ENCODE data around the gene AIP. TPM values are rescaled to one million over a fixed set of nuclear protein-coding genes. Genes with fewer than 3 reads are reported as not detected.
"Not testable (repeated sequence)": the region's sequence is repeated elsewhere in the genome, so short reads cannot be mapped to it uniquely, and the experiment has no call there.

Gene AIP
- polyA plus RNA-seq, 1 donor, result 48.1 TPM

DNA sequence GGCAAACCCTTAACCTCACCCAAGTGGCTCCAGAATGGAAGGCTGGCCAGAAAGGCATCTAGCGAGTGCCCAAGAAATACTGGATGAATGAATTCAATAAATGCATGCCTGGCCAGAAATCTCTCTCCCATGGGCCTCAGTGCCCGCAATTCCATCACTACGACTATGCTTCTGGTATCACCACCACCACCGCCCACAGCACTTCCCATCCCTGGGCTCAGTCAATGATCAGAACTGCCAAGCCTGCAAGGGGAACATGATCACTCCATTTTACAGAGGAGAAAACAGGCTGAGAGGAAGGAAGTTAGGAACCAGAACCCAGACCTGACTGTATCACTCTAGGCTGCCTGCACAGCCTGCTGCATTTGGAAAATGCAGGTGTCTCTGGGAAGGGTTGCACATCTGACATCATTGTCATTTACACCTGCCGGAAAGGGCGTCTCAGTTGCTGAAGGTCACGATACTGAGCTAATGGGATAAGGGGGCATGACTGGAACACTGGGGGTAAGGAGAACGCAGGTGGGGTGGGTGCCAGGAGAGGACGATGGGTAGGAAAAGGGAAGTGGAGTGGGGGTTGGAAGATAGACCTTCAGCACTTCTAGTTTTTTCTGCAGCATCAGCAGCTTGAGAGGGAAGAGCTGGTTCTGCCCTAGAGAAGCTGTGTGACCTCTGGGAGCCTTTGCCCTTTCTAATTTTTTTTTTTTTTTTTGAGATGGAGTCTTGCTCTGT, 33.5 kb upstream of the AIP start:
- no peak for DNase-seq

DNA sequence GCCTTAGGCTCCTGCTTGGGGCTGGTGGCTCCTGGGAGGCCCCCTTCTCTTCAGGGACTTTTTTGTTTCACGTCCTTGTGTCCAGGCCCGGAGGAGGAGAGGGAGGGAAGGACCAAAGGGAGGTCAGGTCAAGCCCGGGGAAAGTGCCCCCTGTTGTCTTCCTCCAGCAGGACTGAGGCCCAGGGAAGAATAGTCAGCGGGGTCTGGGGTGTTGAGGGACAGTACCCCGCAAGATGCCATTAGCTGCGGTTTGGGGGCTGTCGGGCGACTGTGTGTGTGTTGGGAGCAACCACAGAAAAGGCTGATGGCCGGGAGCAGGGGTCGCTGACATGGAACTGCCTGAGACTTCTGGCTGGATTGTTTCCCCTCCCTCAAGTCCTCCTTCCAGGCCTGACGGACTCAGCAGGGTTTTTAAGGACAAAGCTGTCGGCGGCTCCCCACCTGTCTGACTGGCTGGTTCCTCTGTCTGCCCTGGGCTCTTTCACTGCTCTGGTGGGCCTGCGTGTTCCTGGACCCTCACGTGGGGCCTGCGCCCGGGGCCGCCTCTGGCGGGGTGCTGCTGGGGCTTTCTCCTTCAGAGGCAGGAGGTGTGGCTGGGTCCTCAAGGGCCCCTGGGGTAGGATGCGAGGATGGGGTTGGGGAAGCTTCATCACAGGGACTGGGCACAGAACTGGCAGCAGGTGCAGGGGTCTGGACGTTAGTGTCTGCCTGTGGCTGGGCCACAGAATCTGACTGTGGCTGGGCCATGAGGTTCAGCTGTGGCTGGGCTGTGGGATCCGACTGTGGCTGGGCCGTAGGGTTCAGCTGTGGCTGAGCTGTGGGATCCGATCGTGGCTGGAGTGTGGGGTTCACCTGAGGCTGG, 31.8 kb upstream of the AIP start:
- DNase-seq, result no peak

DNA sequence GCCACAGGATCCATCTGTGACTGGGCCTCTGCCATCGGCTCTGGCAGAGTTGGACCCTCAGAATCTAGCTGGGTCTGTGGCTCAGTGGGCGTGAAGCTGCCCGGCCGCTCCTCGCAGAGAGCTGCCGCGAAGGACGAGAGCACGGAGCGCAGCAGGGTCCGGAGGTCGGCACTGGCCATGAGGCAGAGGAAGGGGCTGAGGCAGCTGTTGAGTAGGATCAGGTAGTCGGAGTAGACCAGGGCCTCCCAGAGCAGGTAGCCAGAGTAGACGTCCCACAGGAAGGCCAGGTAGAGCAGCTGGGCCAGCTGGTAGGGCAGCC, 31.2 kb upstream of the AIP start:
- no peak for DNase-seq

DNA sequence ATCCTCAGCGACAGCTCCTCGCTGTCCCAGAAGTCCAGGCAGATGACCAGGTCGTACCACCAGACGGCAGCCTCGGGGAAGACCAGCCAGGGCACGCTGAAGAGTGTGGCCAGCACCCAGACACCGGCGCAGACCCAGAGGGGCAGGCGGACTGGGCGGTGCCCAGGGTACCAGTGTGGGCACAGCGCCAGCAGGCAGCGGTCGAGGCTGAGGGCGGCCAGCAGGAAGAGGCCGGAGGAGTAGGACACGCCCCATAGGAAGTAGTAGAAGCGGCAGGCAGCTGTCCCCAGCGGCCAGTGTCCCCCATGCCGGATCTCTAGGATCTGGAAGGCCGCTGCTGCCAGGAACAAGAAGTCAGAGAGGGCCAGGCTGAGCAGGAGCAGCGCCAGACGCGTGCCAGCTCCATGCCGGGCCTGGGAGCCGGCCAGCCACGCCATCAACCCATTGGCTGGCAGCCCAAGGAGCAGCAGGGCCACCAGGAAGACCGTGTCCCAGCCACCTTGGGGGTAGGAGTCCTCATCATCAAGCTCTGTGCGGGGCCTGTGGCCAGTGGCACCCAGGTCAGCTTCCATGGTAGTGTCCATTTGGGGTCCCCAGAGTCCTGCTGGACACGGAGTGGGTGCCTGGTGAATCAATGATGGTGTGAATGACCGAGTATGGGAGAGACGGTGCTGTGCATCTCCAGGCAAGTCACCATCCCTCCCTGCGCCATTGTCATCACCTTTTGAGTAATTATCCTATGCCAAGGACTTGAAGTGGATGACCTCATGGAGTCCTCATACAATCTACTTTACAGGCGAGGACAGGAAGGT, 30.5 kb upstream of the AIP start, which contains the start of gene GPR152:
Gene GPR152, minus strand, starts transcription at position 589 of the 812 bp plus-strand sequence. Its CDS starts 5 bp downstream, at position 584.
- no peak for DNase-seq

DNA sequence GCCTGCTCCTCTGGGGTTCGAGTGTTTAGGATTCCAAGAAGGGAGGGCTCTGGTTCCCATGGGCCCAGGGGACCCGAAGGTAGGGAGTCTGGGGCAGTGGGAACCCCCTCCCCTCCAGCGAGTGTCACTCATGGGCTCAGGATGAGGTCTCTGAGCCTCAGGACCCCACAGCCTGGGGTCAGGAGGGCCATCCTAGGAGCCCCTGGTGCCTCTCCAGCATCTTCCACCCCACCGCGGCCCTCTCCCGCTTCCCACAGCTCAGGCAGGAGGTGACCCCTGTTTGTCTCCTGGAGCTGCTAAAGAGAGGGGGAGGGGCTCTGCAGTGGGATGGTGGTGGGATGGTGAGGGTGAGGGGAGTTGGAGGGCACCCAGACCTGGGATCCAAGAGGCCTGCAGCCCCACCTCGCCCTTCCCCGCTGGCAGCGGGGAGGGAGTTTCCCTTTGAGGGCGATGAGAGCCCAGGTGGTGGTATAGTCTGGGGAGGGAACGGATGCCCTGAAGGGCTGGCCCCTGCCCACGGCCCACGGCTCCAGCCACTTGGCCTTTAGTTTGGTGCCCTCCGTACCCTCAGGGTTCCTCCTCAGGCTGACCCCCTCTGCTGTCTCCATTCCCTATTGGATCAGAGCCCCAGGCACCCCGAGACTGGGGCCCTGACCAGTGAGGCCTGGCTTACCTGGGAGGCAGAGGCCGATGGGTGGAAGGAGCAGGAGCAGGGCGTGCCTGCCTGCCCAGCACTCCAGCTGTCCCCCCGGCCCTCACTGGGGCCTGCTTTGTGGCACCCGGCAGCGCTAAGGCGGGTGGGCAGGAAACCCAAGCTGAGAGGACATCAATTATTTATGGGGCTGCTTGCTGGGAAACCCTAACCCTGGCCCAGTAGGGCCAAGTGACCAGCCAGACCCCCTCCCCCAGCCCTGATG, 28.8 kb upstream of the AIP start:
- DNase-seq, result no peak

DNA sequence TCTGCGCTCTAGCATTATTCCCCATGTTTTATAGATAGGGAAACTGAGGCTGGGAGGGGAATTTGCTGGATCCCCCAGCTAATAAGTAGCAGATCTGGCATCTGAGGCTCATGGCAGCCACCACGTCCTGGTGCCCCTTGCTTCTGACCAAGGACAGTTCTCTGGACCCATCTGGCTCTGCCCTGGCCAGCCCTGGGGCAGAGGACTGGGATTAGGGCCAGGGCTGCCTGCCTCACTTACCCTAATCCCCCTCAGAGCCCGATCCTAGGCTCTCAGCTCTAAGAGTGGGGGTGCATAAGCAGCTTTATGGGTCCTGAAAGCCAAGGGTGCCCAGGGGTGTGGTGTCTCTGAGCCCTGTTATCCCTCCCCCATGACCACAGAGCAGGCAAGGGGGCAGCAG, 27.8 kb upstream of the AIP start, which contains the start of gene CABP4:
Gene CABP4, plus strand, starts transcription at position 301 of the 400 bp plus-strand sequence. Its CDS starts 70 bp downstream, at position 371.
- no peak for DNase-seq

DNA sequence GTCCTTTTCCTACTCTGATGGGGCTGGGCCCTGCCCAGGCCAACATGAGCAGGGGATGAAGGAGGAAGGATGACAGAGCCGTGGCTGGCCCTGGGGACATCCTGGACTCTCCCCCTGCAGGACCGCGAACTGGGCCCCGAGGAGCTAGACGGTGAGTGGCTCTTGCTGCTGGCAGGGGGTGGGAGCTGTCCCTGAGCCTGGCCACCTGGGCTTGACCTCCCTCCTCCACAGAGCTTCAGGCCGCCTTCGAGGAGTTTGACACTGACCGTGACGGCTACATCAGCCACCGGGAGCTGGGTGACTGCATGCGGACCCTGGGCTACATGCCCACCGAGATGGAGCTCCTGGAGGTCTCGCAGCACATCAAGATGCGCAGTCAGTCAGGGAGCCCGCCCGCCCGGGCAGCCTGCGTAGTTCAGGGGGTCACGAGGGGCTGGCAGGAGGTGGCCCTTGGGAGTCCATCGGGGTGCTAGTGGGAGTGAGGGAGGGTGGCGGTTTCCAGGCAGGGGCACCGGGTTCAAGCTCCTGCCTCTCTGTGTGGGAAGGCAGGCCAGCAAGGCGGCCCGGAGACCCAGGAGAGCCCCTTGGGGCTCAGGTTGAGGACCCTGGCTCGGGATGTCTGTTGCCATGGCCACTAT, 26.6 kb upstream of the AIP start:
- no peak for DNase-seq

DNA sequence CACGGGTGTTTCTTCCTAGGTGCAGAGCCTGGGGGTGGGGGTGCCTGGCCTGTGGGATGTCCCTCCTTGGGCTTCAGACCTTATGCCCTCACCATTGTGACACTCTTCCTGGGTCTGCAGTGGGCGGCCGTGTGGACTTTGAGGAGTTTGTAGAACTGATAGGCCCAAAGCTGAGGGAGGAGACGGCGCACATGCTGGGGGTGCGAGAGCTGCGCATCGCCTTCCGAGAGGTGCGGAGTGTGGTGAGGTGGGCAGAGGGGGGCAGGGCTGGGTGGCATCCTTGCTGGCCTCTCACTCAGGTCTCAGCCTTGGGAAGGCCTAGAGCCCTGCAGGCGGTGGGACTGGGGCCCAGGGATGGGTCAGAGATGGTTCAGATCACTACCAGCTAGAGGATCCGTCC, 25.4 kb upstream of the AIP start:
- DNase-seq, result no peak

DNA sequence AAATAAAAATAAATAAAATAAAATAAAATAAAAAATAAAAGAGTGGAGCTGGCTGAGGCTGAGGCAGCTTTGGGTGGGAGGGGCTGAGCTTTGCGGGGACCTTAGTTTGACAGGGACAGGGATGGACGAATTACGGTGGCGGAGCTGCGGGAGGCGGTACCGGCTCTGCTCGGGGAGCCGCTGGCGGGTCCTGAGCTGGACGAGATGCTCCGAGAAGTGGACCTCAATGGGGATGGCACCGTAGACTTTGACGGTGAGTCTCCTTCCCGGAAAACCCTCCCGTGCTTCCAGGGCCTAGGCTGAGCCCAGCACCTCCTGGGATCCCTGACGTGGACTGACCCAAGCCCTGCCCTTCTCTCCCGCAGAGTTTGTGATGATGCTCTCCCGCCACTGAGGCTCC, 24.6 kb upstream of the AIP start:
- DNase-seq, result no peak

DNA sequence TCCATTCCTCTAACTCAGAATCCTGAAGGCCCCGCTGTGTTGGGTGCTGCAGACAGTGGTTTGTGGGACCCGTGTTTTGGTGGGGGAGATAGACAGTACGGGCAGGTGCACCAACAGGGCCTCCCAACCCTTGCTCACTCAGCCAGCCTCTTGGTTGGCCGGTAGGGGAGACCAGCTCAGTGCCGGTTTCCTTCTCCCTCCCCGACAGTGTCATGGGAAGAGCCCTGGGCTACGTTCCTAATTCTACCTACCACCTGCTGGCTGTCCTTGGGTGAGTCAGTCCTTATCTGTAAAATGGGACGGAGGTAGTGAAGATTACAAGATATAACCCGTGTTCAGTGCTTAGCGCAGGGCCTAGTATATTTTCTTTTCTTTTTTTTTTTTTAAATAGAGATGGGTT, 19.6 kb upstream of the AIP start:
- DNase-seq, result no peak

DNA sequence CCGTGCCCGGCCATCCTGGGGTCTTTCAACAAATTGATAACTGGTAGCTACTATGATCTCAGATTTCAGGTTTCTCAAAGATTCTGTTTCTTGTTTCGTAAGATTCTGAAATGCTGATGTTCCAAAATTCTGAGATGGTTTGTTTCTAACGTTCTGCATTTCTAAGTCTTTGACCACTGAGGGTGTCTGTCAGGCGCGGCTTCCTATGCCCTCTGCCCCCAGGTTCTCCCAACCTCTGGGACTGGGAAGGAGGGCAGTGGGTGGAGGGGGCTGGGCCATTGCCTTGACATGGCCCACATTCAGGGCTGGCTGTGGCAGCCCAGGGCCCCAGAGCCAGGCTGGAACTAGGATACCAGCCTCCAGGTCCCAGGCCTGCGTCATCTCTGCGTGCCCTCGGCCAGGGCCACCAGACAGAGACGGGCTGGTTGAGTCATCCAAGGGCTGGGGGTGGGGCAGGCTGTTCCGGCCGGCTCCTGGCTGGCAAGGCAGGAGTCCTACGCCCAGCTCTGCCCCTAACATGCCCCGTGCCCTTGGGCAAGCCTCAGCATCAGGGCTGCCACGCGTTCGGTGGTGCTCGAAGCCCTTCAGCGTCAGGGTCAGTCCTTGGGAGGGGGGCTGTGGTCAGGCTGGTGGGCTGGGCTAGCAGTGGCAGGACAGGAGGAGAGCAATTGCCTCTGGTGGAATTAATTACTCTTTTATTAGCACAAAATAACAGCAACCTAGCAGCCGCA, 19.0 kb upstream of the AIP start:
- no peak for DNase-seq

DNA sequence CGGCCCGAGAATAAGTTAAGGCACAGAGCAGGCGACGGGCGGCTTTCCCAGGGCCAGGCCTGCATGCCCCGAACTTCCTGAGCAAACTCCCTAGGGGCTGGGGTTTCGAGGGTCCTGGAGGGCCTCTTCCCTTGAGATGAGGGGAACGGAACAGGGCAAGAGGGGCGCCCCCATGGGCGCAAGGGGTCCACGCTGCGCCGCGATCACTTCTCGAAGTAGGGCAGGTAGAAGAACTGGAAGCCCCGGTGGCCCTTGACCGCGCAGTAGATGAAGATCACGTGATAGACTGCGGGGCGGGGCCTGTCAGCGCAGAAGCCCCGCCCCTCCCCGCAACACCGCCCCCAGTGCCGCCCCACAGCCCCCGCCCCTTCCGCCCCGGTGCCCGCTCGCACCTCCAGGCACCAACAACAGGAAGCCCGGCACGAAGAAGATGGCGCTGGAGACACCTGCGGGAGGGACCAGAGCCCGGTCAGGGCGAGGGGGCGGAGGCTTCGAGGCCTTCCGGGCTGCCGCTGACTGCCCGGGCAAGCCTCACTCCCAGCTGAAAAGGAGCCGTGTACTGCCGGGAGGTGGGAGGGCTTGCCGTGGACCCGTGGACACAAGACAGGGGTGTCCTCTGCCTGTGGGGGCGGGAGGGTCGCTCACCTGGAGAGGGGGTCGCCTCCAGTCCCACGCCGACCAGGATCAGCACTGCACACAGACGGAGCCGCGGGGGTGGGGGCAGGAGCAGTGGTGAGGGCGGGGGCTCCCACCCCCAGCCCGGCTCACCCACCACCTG, 18.2 kb upstream of the AIP start:
- DNase-seq, result peak; percentile 61

DNA sequence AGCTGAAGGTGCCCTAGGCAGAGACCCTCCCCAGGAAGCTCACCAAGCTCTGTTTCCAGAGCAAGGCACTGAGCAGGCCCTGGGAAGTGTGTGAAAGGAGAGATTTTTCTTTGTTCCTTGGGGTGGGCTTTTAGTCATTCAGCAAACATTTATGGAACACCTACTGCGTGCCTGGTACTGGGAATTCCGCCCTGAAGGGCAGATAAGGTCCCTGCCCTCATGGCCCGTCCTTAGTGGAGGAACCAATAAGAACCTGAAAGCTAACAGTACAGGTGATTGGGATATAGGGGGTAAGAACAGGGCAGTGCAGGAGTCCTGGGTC, 17.7 kb upstream of the AIP start:
- DNase-seq, result no peak

DNA sequence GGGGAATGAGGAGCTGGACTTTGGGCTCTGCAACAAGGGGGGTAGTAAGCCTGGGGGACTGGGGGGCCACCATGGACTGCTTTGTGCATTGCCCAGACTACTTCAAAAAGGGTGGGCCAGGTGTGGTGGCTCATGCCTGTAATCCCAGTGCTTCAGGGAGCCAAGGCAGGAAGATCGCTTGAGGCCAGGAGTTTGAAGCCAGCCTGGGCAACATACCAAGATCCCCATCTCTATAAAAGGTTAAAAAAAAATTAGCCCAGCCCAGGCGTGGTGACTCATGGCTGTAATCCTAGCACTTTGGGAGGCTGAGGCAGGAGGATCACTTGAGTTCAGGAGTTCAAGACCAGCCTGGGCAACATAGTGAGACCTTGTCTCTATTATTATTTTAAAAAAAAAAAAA, 17.3 kb upstream of the AIP start:
- not testable (repeated sequence) for DNase-seq

DNA sequence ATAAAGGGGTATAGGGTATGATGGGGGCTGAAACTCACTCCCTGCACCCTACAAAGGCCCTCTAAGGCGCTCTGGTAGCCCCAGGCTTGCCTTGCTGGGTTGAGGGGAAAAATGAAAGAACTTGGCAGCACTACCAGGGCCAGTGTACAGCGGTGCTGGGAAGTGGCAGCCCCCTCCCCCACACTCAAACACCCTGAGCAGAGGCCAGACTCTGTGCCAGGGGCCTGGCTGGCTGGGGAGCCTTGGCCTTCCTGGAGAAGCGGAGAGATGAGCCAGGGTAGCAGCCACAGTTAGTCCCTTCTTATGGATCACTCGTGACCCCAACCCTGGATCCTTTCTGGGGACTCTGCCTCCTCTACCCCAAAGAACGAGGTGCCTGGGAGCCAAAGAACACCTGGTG, 16.5 kb upstream of the AIP start:
- no peak for DNase-seq

DNA sequence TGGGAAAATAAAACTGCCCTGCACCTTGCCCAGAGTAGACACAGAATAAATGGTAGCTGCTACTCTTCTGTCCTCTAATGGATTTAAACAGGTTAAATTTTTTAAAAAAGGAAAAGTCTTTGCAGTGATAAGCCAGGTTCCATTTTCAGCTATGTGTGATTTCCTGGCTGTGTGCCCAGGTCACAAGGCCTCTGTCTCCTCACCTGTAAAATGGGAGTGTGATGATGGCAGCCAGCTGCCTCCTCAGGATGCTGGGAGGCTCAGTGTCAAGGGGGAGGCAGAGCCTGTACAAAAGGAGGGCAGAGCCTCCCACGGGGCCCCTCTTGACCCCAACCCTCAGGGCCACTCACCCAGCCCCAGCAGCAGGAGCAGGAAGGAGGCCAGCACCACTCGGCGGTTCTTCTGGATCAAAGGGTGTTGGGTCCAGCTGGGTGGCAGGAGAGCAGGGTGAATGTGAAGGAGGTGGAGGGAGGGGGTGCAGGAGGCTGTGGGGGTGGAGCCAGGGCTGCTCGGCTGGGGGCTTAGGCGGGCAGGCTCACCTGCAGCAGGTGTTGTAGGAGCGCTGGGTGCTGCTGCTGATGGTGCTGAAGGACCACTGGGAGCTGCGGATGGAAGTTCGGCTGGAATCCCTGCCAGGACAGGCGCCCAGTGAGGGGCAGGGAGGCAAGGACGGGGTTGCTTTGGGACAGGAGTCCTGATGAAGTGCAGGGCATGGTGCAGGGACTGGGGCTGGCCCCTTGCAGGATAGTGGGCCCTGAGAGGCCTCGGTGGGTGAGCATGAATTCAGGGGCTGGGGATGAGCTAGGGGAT, 15.7 kb upstream of the AIP start:
- DNase-seq, result no peak

DNA sequence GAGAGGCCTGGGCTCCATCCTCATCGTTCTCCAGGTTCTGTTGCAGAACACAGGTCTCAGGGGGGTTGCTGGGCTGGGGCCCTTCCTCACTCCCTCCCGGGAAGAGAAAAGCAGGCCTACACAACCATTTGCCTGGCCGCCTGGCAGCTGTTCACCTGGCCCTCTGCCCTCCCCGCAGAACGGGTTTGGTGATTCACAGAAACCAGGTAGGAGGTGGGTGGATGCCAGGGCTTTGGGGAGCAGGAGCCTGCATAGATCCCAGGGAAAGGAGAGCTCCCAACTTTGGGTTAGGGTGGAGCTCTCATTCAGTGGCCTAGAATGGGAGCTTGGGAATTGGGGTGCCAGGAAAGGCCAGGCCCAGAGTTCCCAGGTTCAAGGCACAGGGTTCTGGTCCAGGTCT, 14.8 kb upstream of the AIP start:
- DNase-seq, result no peak

DNA sequence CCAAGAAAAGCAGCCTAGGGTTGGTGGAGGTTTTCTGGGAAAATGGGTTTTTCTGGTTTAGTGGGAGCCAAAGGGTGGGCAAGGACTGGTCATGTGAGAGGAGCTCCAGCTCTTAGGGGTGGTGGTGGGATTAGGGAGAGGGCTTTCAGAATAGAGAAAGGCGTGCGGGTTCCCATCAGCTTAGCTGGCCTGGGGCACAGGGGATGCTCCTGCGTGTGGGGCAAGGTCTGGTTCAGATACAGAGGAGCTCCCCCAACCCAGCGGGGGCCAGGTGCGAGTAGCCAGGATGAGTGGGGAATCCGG, 14.4 kb upstream of the AIP start:
- no peak for DNase-seq

DNA sequence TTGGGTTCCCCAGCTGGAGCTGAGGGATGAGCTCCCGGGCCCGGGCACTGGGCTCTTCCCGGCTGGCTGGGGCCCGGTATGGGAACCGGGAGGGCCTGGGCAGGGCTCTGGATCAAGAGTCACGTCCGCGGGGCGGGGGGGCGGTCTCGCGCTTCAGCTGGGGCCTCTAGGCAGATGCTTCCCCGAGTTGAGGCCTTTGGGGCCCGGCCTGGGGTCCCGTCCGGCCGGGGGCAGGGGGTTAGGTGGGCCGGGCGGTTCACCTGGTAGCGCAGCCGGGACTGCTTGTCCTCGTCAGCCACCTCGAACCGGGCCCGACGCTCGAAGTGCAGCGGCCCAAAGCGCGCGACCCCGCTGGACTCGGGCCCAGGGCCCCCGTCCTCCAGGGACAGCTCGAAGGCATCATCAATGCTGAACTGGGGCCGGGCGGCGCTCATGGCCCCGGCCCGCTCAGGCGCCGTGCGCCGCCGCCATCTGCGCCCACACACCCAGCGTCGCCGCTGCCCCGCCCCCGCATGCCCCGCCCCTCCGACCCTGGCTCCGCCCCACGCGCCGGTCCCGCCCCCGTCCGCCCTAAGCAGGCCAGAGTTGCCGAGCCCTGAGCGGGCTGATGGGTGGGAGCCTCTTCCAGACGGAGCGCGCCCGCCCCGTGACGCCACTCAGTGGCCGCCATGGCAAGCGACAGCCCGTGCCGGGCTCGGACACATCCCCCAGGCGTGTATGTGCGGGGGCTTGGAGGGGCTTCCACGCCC, 13.9 kb upstream of the AIP start, which contains the start of gene TMEM134:
Gene TMEM134, minus strand, starts transcription at position 493 of the 749 bp plus-strand sequence. Its CDS starts 59 bp downstream, at position 434.
- DNase-seq, result peak; percentile 92

Data from hindlimb muscle (tissue), 1 donor.